HUES6 (cell line): Measurements from ENCODE around the gene FBLN2.

Source experiments
- H3K27ac ChIP-seq: 2 replicates; pipeline ENCODE4 v1.7.0; 2013; ENCODE audit warnings: low read depth, mild to moderate bottlenecking, low read length, inconsistent platforms
- H3K27me3 ChIP-seq: 2 replicates; pipeline ENCODE4 v1.6.1; 2013; ENCODE audit warnings: low read length; ENCODE audit not compliant: control insufficient read depth, insufficient read depth
- H3K36me3 ChIP-seq: 2 replicates; pipeline ENCODE4 v1.6.1; 2013; ENCODE audit warnings: low read length; ENCODE audit not compliant: control insufficient read depth, insufficient read depth
- H3K4me1 ChIP-seq: 2 replicates; pipeline ENCODE4 v1.6.1; 2013; ENCODE audit warnings: low read length; ENCODE audit not compliant: control insufficient read depth, insufficient read depth
- H3K4me3 ChIP-seq: 2 replicates; pipeline ENCODE4 v1.5.1; 2013; ENCODE audit warnings: low read depth, low read length
- H3K9ac ChIP-seq: one replicate; pipeline ENCODE4 v1.6.1; 2013; ENCODE audit warnings: mild to moderate bottlenecking, low read length
- H3K9me3 ChIP-seq: 2 replicates; pipeline ENCODE4 v1.6.1; 2013; ENCODE audit warnings: low read depth, low read length; ENCODE audit not compliant: control insufficient read depth, insufficient read depth

The FBLN2 gene

GRCh38 chr3:13600950-13601691, 52.2 kb downstream of the FBLN2 start:
- Histone ChIP-seq H3K9ac (no peak overlapping the region), H3K4me1 (peaks cover 10% of the 10 kb centered on the region; the same call in 1 of the 2 replicates), H3K4me3 (no peak overlapping the region), H3K9me3 (no peaks in the 10 kb centered on the region), H3K27ac (no peak overlapping the region), H3K27me3 (no peaks in the 10 kb centered on the region), H3K36me3 (no peaks in the 10 kb centered on the region)

GRCh38 chr3:13601692-13602080, 52.8 kb downstream of the FBLN2 start:
- no peaks in the 10 kb centered on the region for H3K36me3 ChIP-seq
- no peaks in the 10 kb centered on the region for H3K9me3 ChIP-seq
- no peak overlapping the region for H3K27ac ChIP-seq
- no peaks in the 10 kb centered on the region for H3K27me3 ChIP-seq
- H3K4me1 ChIP-seq = peaks cover 10% of the 10 kb centered on the region; the same call in 1 of the 2 replicates
- H3K4me3 ChIP-seq = no peak overlapping the region
- no peak overlapping the region for H3K9ac ChIP-seq

GRCh38 chr3:13605555-13605954, 56.6 kb downstream of the FBLN2 start:
- Histone ChIP-seq H3K4me1 (no peaks in the 10 kb centered on the region; the same call in 1 of the 2 replicates), H3K27ac (no peak overlapping the region), H3K36me3 (no peaks in the 10 kb centered on the region), H3K27me3 (no peaks in the 10 kb centered on the region), H3K9me3 (no peaks in the 10 kb centered on the region), H3K9ac (no peak overlapping the region), H3K4me3 (no peak overlapping the region)

DNA sequence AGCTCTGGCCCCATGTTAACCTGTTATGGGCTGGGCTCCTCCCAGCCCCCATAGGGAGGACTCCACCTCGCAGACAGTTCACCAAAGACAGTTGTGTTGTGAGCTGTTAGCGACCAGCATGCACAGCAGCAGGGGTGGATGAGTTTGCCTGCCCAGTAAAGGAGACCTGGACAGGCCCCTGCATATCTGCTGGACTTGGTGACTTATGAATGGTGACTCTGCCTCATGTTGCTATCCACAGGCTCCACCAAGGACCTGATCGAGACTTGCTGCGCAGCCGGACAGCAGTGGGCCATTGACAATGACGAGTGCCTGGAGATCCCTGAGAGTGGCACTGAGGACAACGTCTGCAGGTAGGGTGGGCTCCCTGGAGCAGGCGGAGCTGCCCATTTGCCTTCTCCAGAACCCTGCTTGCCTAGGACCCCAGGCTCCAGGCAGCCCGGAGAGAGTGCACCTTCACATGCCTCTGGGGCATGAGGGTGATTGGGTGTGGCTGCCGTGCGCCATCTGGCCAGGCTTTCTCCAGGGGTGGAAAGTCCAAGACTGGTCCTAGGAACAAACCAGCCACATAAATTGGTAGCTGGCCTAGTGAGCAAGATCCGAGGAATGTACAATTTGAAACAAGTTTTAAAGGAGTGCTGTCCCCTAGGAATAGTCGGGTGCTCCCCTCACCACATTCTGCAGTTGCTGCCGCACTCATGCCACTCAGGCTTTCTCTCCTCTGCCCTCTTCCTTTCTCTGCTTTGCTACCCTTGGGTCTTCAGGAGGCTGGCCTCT, 59.1 kb downstream of the FBLN2 start:
- Histone ChIP-seq H3K27me3 (no peaks in the 10 kb centered on the region), H3K9ac (no peak overlapping the region), H3K9me3 (no peaks in the 10 kb centered on the region), H3K4me3 (no peak overlapping the region), H3K27ac (no peak overlapping the region), H3K4me1 (no peaks in the 10 kb centered on the region; the same call in 1 of the 2 replicates), H3K36me3 (no peaks in the 10 kb centered on the region)

- Histone ChIP-seq H3K27ac (no peak overlapping the region), H3K36me3 (no peaks in the 10 kb centered on the region), H3K9me3 (no peaks in the 10 kb centered on the region), H3K9ac (no peak overlapping the region), H3K4me1 (no peaks in the 10 kb centered on the region; the same call in 1 of the 2 replicates), H3K27me3 (no peaks in the 10 kb centered on the region), H3K4me3 (no peak overlapping the region)
Observed at GRCh38 chr3:13608969-13609725, 60.2 kb downstream of the FBLN2 start.

DNA sequence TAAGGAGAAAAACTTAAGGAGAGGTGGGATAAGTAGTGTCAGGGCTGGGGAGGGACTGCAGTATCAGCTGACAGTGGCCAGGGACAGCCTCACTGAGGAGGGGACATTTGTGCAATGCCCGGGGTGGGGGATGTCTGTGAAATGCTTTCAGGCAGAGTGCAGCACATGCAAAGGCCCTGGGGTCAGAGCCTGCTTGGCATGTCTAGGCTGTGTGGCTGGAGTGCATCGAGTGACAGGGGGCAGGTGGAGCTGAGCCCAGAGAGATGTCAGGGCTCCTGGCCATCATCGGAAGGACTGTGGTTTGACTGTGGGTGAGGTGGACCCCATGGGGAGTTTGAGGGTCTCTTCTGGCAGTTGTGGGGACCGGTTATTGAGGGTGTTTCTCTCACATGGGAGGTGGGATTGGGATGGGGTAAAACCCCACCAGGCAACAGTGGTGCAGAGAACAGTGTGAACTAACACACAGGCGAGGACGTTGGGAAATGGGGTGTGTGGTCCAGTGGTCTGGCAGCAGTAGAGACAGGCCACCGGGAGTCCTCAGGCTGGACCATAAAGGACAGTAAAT, 61.2 kb downstream of the FBLN2 start:
- Histone ChIP-seq H3K9me3 (no peaks in the 10 kb centered on the region), H3K36me3 (no peaks in the 10 kb centered on the region), H3K27me3 (no peaks in the 10 kb centered on the region), H3K4me3 (no peak overlapping the region), H3K4me1 (no peaks in the 10 kb centered on the region; the same call in 1 of the 2 replicates), H3K9ac (no peak overlapping the region), H3K27ac (no peak overlapping the region)

DNA sequence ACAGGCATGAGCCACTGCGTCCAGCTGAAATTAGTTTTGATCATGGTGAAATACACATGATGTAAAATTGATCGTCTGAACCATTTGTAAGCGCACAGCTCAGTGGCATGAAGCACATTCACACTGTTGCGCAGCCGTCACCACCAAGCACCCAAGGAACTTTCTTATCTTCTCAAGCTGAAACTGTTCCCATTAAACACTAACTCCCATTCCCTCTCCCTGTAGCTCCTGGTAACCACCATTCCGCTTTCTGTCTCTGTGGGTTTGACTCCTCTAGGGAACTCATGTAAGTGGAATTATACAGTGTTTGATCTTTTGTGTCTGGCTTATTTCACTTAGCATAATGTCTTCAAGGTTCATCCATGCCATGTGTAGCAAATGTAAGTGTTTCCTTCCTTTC, 62.3 kb downstream of the FBLN2 start:
- H3K4me1 ChIP-seq = no peaks in the 10 kb centered on the region; the same call in 1 of the 2 replicates
- H3K27me3 ChIP-seq = no peaks in the 10 kb centered on the region
- no peak overlapping the region for H3K4me3 ChIP-seq
- no peak overlapping the region for H3K9ac ChIP-seq
- no peak overlapping the region for H3K27ac ChIP-seq
- H3K9me3 ChIP-seq = no peaks in the 10 kb centered on the region
- no peaks in the 10 kb centered on the region for H3K36me3 ChIP-seq

DNA sequence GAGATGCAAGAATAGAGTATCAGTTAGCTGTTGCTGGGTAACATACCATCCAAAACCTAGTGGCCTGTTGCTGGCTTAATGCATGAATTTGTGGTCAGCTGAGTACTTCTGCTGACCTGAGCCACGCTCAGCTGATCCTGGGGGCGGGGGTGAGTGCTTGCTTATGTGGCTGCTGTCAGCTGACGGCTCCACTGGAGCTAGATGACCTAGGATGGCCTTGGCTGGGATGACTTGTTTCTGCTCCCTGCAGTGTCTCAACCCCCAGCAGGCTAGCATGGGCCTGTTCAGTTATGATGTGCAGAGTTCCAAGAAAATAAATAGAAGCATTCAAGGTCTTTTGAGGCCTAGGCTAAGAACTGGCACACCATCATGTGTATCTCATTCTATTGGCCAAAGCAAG, 63.9 kb downstream of the FBLN2 start:
- Histone ChIP-seq H3K9ac (no peak overlapping the region), H3K36me3 (no peaks in the 10 kb centered on the region), H3K27me3 (no peaks in the 10 kb centered on the region), H3K27ac (no peak overlapping the region), H3K9me3 (no peaks in the 10 kb centered on the region), H3K4me1 (no peaks in the 10 kb centered on the region), H3K4me3 (no peak overlapping the region)

- no peak overlapping the region for H3K4me3 ChIP-seq
- no peak overlapping the region for H3K27ac ChIP-seq
- H3K36me3 ChIP-seq = no peaks in the 10 kb centered on the region
- no peaks in the 10 kb centered on the region for H3K9me3 ChIP-seq
- no peaks in the 10 kb centered on the region for H3K27me3 ChIP-seq
- no peaks in the 10 kb centered on the region for H3K4me1 ChIP-seq
- no peak overlapping the region for H3K9ac ChIP-seq
Observed at GRCh38 chr3:13613343-13614190, 64.6 kb downstream of the FBLN2 start.

- Histone ChIP-seq H3K27me3 (no peaks in the 10 kb centered on the region), H3K4me3 (no peak overlapping the region), H3K9me3 (no peaks in the 10 kb centered on the region), H3K9ac (no peak overlapping the region), H3K4me1 (no peaks in the 10 kb centered on the region), H3K36me3 (no peaks in the 10 kb centered on the region), H3K27ac (no peak overlapping the region)
Observed at GRCh38 chr3:13614607-13615006, 65.7 kb downstream of the FBLN2 start.
